ENCODE measurements around the gene SLC24A4. TPM values are rescaled to one million over a fixed set of nuclear protein-coding genes. Genes with fewer than 3 reads are reported as not detected.

Gene SLC24A4
- total RNA-seq, 1 donor from 2014 or later, result not detected

GRCh38 chr14:92416544-92416943, 93.6 kb downstream of the SLC24A4 start:
- DNase-seq (ENCODE audit: low spot score in 2 of 2, unreplicated experiment in 2 of 2), result no peak
- peaks cover 11% of the 10 kb centered on the region for H3K27me3 Mint-ChIP-seq (ENCODE audit: low read depth)

GRCh38 chr14:92417759-92418158, 94.8 kb downstream of the SLC24A4 start:
- no peak for TF ChIP-seq CTCF (IDR thresholded peaks at IDR 0.05; ENCODE audit: unreplicated experiment)

More at GRCh38 chr14:92416544-92416943, 93.6 kb downstream of the SLC24A4 start:
- Mint-ChIP-seq H3K4me3 (no peak overlapping the region), H3K36me3 (no peaks in the 10 kb centered on the region), H3K4me1 (no peaks in the 10 kb centered on the region), H3K27ac (no peak overlapping the region), H3K9me3 (peaks cover 5% of the 10 kb centered on the region)
- no peak for TF ChIP-seq CTCF (IDR thresholded peaks at IDR 0.05; ENCODE audit: unreplicated experiment)

GRCh38 chr14:92421751-92422150, 98.8 kb downstream of the SLC24A4 start:
- H3K9me3 Mint-ChIP-seq, result peaks cover 19% of the 10 kb centered on the region
- no peaks in the 10 kb centered on the region for H3K36me3 Mint-ChIP-seq
- TF ChIP-seq CTCF (IDR thresholded peaks at IDR 0.05; ENCODE audit: unreplicated experiment), result no peak
- DNase-seq (ENCODE audit: low spot score in 2 of 2, unreplicated experiment in 2 of 2), result no peak
- no peak overlapping the region for H3K27ac Mint-ChIP-seq
- H3K4me1 Mint-ChIP-seq, result peaks cover 6% of the 10 kb centered on the region
- no peak overlapping the region for H3K4me3 Mint-ChIP-seq
- no peaks in the 10 kb centered on the region for H3K27me3 Mint-ChIP-seq (ENCODE audit: low read depth)

More at GRCh38 chr14:92417759-92418158, 94.8 kb downstream of the SLC24A4 start:
- DNase-seq (ENCODE audit: low spot score in 2 of 2, unreplicated experiment in 2 of 2), result no peak
- H3K27me3 Mint-ChIP-seq (ENCODE audit: low read depth), result peaks cover 7% of the 10 kb centered on the region
- H3K27ac Mint-ChIP-seq, result no peak overlapping the region
- peaks cover 5% of the 10 kb centered on the region for H3K9me3 Mint-ChIP-seq
- peaks cover 4% of the 10 kb centered on the region for H3K4me1 Mint-ChIP-seq
- H3K4me3 Mint-ChIP-seq, result no peak overlapping the region
- H3K36me3 Mint-ChIP-seq, result no peaks in the 10 kb centered on the region

GRCh38 chr14:92425101-92425500, 102.1 kb downstream of the SLC24A4 start:
- Mint-ChIP-seq H3K36me3 (no peaks in the 10 kb centered on the region), H3K4me1 (peaks cover 6% of the 10 kb centered on the region), H3K4me3 (no peak overlapping the region), H3K27ac (no peak overlapping the region), H3K27me3 (ENCODE audit: low read depth) (no peaks in the 10 kb centered on the region), H3K9me3 (peaks cover 23% of the 10 kb centered on the region)
- no peak for TF ChIP-seq CTCF (IDR thresholded peaks at IDR 0.05; ENCODE audit: unreplicated experiment)
- no peak for DNase-seq (ENCODE audit: low spot score in 2 of 2, unreplicated experiment in 2 of 2)

GRCh38 chr14:92426237-92426636, 103.3 kb downstream of the SLC24A4 start:
- no peaks in the 10 kb centered on the region for H3K36me3 Mint-ChIP-seq
- H3K9me3 Mint-ChIP-seq, result peaks cover 23% of the 10 kb centered on the region
- TF ChIP-seq CTCF (IDR thresholded peaks at IDR 0.05; ENCODE audit: unreplicated experiment), result no peak
- H3K4me3 Mint-ChIP-seq, result no peak overlapping the region
- H3K4me1 Mint-ChIP-seq, result peaks cover 6% of the 10 kb centered on the region
- H3K27me3 Mint-ChIP-seq (ENCODE audit: low read depth), result no peaks in the 10 kb centered on the region
- H3K27ac Mint-ChIP-seq, result no peak overlapping the region
- DNase-seq (ENCODE audit: low spot score in 2 of 2, unreplicated experiment in 2 of 2), result no peak

GRCh38 chr14:92427096-92427495, 104.1 kb downstream of the SLC24A4 start:
- Mint-ChIP-seq H3K27ac (no peak overlapping the region), H3K27me3 (ENCODE audit: low read depth) (no peaks in the 10 kb centered on the region), H3K4me3 (no peak overlapping the region), H3K36me3 (no peaks in the 10 kb centered on the region), H3K4me1 (peaks cover 3% of the 10 kb centered on the region), H3K9me3 (peaks cover 23% of the 10 kb centered on the region)
- DNase-seq (ENCODE audit: low spot score in 2 of 2, unreplicated experiment in 2 of 2), result no peak
- TF ChIP-seq CTCF (IDR thresholded peaks at IDR 0.05; ENCODE audit: unreplicated experiment), result no peak
